ENCODE results near the gene ARHGEF12. TPM values are rescaled to one million over a fixed set of nuclear protein-coding genes. Genes with fewer than 3 reads are reported as not detected.

ARHGEF12 gene
- polyA plus RNA-seq, 3 donors, result 0.25 to 0.87 (median 0.27) TPM

GRCh38 chr11:120384476-120384875 lies 48.3 kb downstream of the ARHGEF12 start:
- Histone ChIP-seq H3K79me2 (ENCODE audit: insufficient read depth, low read length) (no peaks in the 10 kb centered on the region), H4K20me1 (ENCODE audit: insufficient read depth, low read length) (no peaks in the 10 kb centered on the region), H3K36me3 (replicated peaks in 1 of 2; ENCODE audit: control insufficient read depth in 1 of 2, insufficient read depth in 2 of 2, low read length in 2 of 2) (no peaks in the 10 kb centered on the region), H3K27ac (ENCODE audit: low read depth in 1 of 2, low read length in 2 of 2) (no peak overlapping the region), H3K27me3 (ENCODE audit: control insufficient read depth in 2 of 2, insufficient read depth in 2 of 2, low read length in 2 of 2) (peaks cover 36 to 69% of the 10 kb centered on the region in 2 donors), H3K9me3 (replicated peaks in 1 of 2; ENCODE audit: control insufficient read depth in 1 of 2, insufficient read depth in 1 of 2, low read length in 2 of 2) (no peaks in the 10 kb centered on the region), H2AFZ (ENCODE audit: insufficient read depth, low read depth, low read length, poor library complexity, severe bottlenecking) (no peak overlapping the region), H3K4me3 (replicated peaks in 1 of 3; ENCODE audit: low read depth in 2 of 3, low read length in 3 of 3) (no peak overlapping the region), H3K4me2 (replicated peaks; ENCODE audit: extremely low read depth, low read length, poor library complexity, severe bottlenecking) (no peak overlapping the region), H3K4me1 (ENCODE audit: control insufficient read depth in 1 of 2, insufficient read depth in 2 of 2, low read length in 2 of 2) (no peaks in the 10 kb centered on the region), H3K9ac (ENCODE audit: insufficient read depth, low read length, poor library complexity, severe bottlenecking) (no peak overlapping the region)
- no peak overlapping the region for H3K4me3 Mint-ChIP-seq
- no peak for DNase-seq
- TF ChIP-seq, protein P1, sequence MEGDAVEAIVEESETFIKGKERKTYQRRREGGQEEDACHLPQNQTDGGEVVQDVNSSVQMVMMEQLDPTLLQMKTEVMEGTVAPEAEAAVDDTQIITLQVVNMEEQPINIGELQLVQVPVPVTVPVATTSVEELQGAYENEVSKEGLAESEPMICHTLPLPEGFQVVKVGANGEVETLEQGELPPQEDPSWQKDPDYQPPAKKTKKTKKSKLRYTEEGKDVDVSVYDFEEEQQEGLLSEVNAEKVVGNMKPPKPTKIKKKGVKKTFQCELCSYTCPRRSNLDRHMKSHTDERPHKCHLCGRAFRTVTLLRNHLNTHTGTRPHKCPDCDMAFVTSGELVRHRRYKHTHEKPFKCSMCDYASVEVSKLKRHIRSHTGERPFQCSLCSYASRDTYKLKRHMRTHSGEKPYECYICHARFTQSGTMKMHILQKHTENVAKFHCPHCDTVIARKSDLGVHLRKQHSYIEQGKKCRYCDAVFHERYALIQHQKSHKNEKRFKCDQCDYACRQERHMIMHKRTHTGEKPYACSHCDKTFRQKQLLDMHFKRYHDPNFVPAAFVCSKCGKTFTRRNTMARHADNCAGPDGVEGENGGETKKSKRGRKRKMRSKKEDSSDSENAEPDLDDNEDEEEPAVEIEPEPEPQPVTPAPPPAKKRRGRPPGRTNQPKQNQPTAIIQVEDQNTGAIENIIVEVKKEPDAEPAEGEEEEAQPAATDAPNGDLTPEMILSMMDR (IDR thresholded peaks at IDR 0.05), result no peak
- WGBS (ENCODE audit: insufficient coverage), result no CpG with 5 or more reads among the region's 1 CpG
- H3K9me3 Mint-ChIP-seq, result peaks cover 0 to 7% (median 2%) of the 10 kb centered on the region in 7 donors
- intact Hi-C loops (cut with micrococcal nuclease), result no loop called here
- no peaks in the 10 kb centered on the region for H3K36me3 Mint-ChIP-seq
- H3K4me1 Mint-ChIP-seq, result peaks cover 2% of the 10 kb centered on the region
- H3K27me3 Mint-ChIP-seq (ENCODE audit: low read depth in 3 of 3), result peaks cover 12 to 53% (median 30%) of the 10 kb centered on the region in 3 donors
- H3K27ac Mint-ChIP-seq, result no peak overlapping the region

DNA sequence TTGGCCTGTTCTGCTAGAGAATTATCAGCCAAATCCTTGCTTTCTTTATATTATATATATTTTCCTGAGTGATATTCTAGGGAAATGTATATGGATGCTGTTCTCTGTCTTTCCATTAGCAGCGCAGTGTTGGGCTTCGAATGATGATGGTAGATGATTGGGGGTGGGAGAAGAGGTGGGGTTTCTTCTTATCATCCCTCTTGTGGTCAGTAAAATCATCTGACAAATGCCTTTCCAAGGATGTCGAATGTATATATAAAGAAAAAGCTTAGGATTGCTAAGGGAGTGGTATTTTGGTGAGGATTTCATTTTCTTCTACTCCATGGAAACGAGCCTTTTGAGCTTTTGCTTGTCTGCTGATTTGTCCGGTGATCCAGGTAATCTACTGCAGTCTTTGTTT lies 48.9 kb downstream of the ARHGEF12 start:
- Histone ChIP-seq H3K4me2 (replicated peaks; ENCODE audit: extremely low read depth, low read length, poor library complexity, severe bottlenecking) (no peak overlapping the region), H3K9me3 (replicated peaks in 1 of 2; ENCODE audit: control insufficient read depth in 1 of 2, insufficient read depth in 1 of 2, low read length in 2 of 2) (no peaks in the 10 kb centered on the region), H4K20me1 (ENCODE audit: insufficient read depth, low read length) (no peaks in the 10 kb centered on the region), H3K79me2 (ENCODE audit: insufficient read depth, low read length) (no peaks in the 10 kb centered on the region), H3K27me3 (ENCODE audit: control insufficient read depth in 2 of 2, insufficient read depth in 2 of 2, low read length in 2 of 2) (peaks cover 41 to 71% of the 10 kb centered on the region in 2 donors), H3K36me3 (replicated peaks in 1 of 2; ENCODE audit: control insufficient read depth in 1 of 2, insufficient read depth in 2 of 2, low read length in 2 of 2) (no peaks in the 10 kb centered on the region), H3K9ac (ENCODE audit: insufficient read depth, low read length, poor library complexity, severe bottlenecking) (no peak overlapping the region), H3K4me3 (replicated peaks in 1 of 3; ENCODE audit: low read depth in 2 of 3, low read length in 3 of 3) (no peak overlapping the region), H3K27ac (ENCODE audit: low read depth in 1 of 2, low read length in 2 of 2) (no peak overlapping the region), H3K4me1 (ENCODE audit: control insufficient read depth in 1 of 2, insufficient read depth in 2 of 2, low read length in 2 of 2) (no peaks in the 10 kb centered on the region), H2AFZ (ENCODE audit: insufficient read depth, low read depth, low read length, poor library complexity, severe bottlenecking) (no peak overlapping the region)
- H3K4me1 Mint-ChIP-seq, result no peaks in the 10 kb centered on the region
- H3K9me3 Mint-ChIP-seq, result peaks cover 2 to 11% (median 2%) of the 10 kb centered on the region in 7 donors
- no peaks in the 10 kb centered on the region for H3K36me3 Mint-ChIP-seq
- no peak overlapping the region for H3K27ac Mint-ChIP-seq
- intact Hi-C loops (cut with micrococcal nuclease), result no loop called here
- WGBS (ENCODE audit: insufficient coverage), result 100% methylated on average over 2 of the region's 5 CpGs
- H3K4me3 Mint-ChIP-seq, result peak overlapping the region in 1 of 2 donors; percentile 23
- TF ChIP-seq, protein P1 (IDR thresholded peaks at IDR 0.05), result no peak
- no peak for DNase-seq
- peaks cover 12 to 57% (median 31%) of the 10 kb centered on the region in 3 donors for H3K27me3 Mint-ChIP-seq (ENCODE audit: low read depth in 3 of 3)
